Activated effector memory CD4-positive, alpha-beta T cell treated with Interleukin-2 at 50 U/mL for 16 hours (primary cell): Measurements from ENCODE around the gene STMP1.

Source experiments
- DNase-seq: peaks from one replicate; pipeline ENCODE4 v3.0.0-alpha.2; 2020

The STMP1 gene

DNA sequence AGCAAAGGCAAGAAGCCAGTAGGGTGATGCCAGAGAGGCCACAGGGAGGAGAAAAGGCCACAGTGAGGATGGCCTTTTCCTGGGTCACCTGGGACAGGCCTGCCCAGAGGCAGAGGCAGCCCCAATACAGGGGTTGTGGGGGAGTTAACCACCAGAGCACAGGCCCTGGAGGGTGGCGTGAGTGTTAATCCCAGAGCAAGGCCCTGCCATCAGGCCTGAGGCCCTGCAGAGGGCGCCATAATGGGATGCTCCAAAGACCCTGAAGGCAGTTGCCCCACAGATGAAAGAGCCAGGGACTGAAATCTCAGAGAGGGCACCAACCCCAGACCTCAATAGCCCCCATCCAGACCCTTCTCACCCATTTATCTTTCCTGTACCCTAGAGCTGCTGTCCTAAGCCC, 41.8 kb downstream of the STMP1 start:
- DNase-seq, result no peak

- no peak for DNase-seq
Measured at GRCh38 chr7:135704698-135705097, 42.4 kb downstream of the STMP1 start.

GRCh38 chr7:135706038-135706742, 43.9 kb downstream of the STMP1 start:
- DNase-seq, result no peak

DNA sequence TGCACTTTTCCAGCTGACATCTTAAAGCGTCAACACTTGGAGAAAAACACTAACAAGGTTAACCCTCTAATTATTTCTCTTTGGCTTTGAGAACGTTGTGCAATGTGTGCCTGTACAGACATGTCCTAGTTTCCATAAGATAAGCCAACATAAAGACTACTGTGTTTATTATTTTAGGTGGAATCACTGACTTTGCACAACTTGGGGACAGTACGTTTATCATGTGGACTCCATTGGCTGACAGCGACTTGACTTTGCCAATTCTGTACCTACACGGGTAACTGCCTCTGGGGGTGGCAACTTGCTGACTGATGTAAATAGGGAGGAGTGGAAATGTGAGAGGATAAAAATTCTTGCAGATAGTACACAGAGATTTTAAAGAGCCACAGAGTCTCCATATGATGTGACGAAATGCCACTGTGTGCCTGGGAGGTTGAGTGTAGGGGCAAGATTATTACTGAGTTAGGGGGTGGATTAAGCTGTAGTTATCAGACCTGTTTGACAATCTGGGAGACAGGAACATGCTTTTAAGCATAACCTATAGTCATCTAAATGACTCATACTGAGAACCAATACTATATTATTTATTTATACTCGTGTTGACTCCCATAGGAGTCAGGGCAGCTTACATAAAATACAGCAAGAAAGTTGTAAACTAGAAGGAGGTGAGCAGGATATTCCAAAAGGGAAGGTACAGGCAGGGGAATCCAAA, 44.7 kb downstream of the STMP1 start:
- DNase-seq, result no peak

- no peak for DNase-seq
Measured at GRCh38 chr7:135707570-135707966, 45.3 kb downstream of the STMP1 start.

- DNase-seq, result no peak
Measured at GRCh38 chr7:135708041-135708440, 45.7 kb downstream of the STMP1 start.

DNA sequence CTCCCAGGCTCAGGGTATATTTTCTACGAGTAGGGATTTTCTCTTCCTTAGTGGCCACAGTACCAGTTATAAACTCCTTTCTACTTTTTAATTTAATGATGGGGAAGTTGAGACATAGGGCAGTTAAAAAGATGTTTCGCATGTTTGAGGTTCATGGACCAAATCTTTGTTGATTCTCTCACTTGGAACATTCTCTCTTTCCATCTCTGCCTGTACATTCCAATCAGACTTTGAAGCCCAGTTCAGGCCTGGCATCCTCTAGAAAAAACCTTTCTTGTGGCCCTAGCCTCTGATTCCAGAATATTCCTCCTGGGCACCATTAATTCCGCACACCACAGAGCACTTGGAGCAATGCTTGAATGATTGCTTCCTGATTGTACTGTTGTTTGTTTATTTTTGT, 47.2 kb downstream of the STMP1 start:
- no peak for DNase-seq

DNA sequence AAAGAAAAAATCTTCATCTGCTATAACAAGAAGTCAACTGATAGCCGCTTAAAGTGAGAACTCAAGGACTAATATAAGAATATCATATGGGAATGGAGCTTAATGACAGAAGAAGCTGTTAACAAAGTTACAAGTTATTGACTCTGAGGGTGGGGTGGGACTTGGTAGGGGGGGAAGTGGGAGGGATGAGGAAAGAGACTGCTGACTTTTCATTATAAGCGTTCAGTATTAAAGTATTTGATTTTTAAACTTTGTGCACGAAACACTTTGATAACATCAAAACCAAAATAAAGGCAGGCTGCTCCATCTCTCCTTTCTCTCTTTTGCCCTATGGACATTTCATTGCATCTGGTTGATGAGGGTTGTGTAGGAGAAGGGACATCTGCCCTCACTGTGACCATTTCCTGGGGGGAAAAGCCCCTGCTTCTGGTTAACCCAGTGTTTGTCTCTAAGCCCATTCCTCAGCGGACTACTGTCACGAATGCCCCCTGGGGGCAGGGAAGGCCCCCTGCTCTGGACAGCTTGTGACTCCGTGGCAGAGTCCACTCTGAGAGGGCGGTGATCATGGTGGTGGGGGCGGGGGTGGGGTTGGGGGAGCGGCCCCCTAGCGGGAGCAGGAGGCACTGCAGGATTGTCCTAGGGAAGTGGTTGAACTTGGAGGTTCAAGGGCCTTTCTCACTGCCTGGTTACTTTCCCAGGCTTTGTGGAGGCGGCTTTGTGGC, 48.3 kb downstream of the STMP1 start:
- no peak for DNase-seq

- DNase-seq, result no peak
Measured at GRCh38 chr7:135711139-135711469, 48.8 kb downstream of the STMP1 start.

DNA sequence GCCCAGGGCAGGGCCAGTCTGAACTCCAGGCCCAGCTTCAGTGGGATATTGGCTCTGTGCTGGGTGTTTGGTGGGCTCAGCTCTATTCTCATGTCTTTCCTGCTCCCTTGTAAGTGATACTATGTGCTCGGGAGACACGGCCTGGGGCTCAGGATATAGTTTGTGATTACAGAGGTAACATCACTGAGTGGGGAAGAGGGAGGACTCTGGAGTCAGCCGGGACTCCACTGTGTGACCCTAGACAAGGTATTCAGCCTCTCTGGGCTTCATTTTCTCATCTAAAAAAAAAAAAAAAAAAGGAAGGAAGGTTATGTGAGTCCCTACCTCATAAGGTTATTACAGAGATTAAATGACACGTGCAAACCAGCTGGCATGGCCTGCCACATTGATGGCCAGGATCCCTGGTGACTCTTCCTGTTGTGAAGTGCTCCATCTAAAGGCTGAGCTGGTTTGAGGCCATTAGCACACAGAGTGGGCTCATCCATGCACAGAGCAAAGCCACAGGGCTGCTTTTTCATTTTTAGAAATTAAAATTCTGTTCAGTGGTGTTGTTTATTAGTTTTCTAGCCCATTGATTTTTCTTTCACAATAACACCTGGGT, 50.0 kb downstream of the STMP1 start:
- no peak for DNase-seq

GRCh38 chr7:135712796-135713195, 50.5 kb downstream of the STMP1 start:
- no peak for DNase-seq

- no peak for DNase-seq
Measured at GRCh38 chr7:135713836-135714470, 51.6 kb downstream of the STMP1 start.

DNA sequence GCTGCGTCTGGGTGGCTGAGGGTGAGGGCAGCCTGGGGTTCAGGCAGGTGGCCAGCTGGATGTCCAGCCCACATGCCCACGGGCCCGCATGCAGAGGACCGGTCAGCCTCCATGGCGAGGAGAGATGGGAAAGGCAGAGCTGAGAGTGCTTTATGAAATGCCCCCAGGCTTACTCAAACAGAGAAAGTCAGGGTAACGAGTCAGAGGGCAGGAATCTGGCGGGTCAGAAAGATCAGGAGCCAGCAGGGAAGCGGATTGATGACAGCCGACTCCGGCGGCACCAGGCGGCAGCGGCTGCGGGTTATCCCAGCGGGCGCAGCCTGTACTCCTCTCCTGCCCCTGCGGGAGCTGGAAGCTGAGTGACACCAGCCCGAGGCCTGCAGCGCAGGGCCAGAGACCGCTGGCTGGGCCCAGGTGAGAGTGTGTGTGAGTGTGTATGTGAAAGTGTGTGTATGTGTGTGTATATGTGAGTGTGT, 52.3 kb downstream of the STMP1 start:
- DNase-seq, result no peak

GRCh38 chr7:135715055-135715522, 52.8 kb downstream of the STMP1 start:
- DNase-seq, result no peak

GRCh38 chr7:135715673-135716072, 53.4 kb downstream of the STMP1 start:
- no peak for DNase-seq

DNA sequence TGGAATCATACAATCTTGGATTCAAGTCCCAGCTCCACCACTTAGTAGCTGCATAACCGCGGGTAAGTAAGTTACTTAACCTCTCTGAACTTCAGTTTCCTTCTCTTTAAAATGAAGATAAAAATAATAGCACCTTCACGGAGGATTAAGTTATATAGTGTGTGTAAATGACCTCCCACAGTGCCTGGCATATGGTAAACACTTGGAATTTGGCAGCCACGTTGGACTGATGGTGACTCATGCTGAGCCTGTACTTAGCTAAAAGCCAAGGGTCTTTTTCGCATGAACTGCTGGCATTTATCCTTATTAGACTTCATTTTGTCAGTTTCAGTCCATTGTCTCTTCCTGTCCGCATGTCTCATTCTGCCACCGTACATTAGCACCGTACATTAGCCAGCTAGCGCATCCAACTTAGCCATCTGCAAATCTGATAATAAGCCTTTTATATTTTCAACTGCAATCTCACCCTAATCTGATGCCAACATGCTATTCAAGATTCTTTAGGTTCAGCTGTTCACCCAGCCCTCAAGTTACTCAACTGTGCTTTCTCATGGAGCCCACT, 54.4 kb downstream of the STMP1 start:
- no peak for DNase-seq

DNA sequence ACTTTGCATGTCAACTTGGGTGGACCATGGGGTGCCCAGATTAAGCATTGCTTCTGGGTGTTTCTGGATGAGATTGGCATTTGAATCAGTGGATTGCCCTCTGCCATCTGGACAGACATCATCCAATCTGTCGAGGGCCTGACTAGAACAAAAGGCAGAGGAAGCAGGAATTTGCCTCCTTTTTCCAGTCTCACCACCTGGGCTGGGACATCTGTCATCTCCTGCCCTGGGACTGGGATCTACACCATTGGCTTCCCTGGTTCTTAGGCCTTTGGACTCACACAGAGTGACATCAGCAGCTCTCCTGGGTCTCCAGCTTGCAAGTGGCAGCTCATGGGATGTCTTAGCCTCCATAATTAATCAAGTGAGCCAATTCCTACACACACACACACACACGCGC, 55.4 kb downstream of the STMP1 start:
- DNase-seq, result no peak

- DNase-seq, result no peak
Measured at GRCh38 chr7:135718219-135718618, 55.9 kb downstream of the STMP1 start.

GRCh38 chr7:135718794-135719437, 56.6 kb downstream of the STMP1 start:
- no peak for DNase-seq

GRCh38 chr7:135719688-135720087, 57.4 kb downstream of the STMP1 start:
- no peak for DNase-seq

GRCh38 chr7:135721198-135721820, 59.0 kb downstream of the STMP1 start:
- DNase-seq, result no peak

GRCh38 chr7:135723411-135723810, 61.1 kb downstream of the STMP1 start:
- DNase-seq, result no peak
